GM12878 (cell line): ENCODE data around the gene STPG1. TPM values are rescaled to one million over a fixed set of nuclear protein-coding genes. Genes with fewer than 3 reads are reported as not detected.
A peak's percentile ranks its signal among the peaks of the same experiment; 100 is the strongest.

Source experiments
- ATAC-seq: fragments of 200-7000 bp; cut with Tn5 transposase; 3 replicates; pipeline ENCODE4 v1.9.1; 2020; ENCODE audit warnings: mild to moderate bottlenecking, moderate library complexity
- BruUV-seq: library from RNA; stranded (reverse); fragments of 400-500 nt; replicated peaks from 2 replicates; lab custom pipeline; 2021; lab: Mats Ljungman, UMichigan
- CTCF ChIA-PET: fragments of 300-600 bp; sonication (Branson Sonifier 250); formaldehyde crosslinking; extraction: SDS; loops from one replicate; lab custom pipeline; 2021; ENCODE audit warnings: inconsistent platforms; lab: Yijun Ruan, JAX
- POLR2A ChIA-PET: fragments of 350-600 bp; formaldehyde crosslinking; extraction: SDS; loops from one replicate; lab custom pipeline; 2021; ENCODE audit warnings: inconsistent platforms; lab: Charles Lee
- RAD21 ChIA-PET: fragments of 300-600 bp; sonication (Branson Sonifier 250); formaldehyde crosslinking; loops from one replicate; lab custom pipeline; 2023; ENCODE audit warnings: antibody characterized with exemption; ENCODE audit not compliant: unreplicated experiment; lab: Charles Lee
- SMC1A ChIA-PET: fragments of 300-600 bp; sonication (Branson Sonifier 250); formaldehyde crosslinking; loops from one replicate; lab custom pipeline; 2023; ENCODE audit not compliant: unreplicated experiment, uncharacterized antibody; lab: Charles Lee
- DNase-seq: peaks from one replicate; pipeline ENCODE4 v3.0.0-alpha.2; 2011; ENCODE audit warnings: low read depth, low spot score
- FAIRE-seq: peaks from 3 replicates; lab custom pipeline; 2011; peaks lifted over from hg19 to GRCh38; lab: Jason Lieb, UNC
- H2AFZ ChIP-seq: 2 replicates; pipeline ENCODE4 v1.6.0; 2011; ENCODE audit warnings: low read depth, low read length, control low read depth; ENCODE audit not compliant: control insufficient read depth
- H3K27ac ChIP-seq: 2 replicates; pipeline ENCODE4 v1.5.1; 2011; ENCODE audit warnings: control low read depth; ENCODE audit not compliant: control insufficient read depth, insufficient read depth
- H3K27me3 ChIP-seq, 2 experiments: replicated peaks in 1 of 2; 2 replicates each; pipeline versions ENCODE4 v1.6.0 to v1.6.1; 2011; ENCODE audit warnings: low read length in 1 of 2; ENCODE audit not compliant: control insufficient read depth in 2 of 2, insufficient read depth in 2 of 2
- H3K36me3 ChIP-seq, 2 experiments: 2 replicates each; pipeline ENCODE4 v1.5.1; 2011; ENCODE audit warnings: low read length in 1 of 2; ENCODE audit not compliant: control insufficient read depth in 2 of 2, insufficient read depth in 2 of 2
- H3K4me1 ChIP-seq: 2 replicates; pipeline ENCODE4 v1.6.1; 2011; ENCODE audit warnings: mild to moderate bottlenecking, low read length, moderate library complexity, mixed read lengths; ENCODE audit not compliant: control insufficient read depth, insufficient read depth
- H3K4me2 ChIP-seq: 2 replicates; pipeline ENCODE4 v1.6.0; 2011; ENCODE audit warnings: control low read depth; ENCODE audit not compliant: control insufficient read depth, insufficient read depth
- H3K4me3 ChIP-seq: fragments of 200-600 bp; sonication (generic); 2 replicates; pipeline ENCODE4 v1.5.1; 2016
- H3K79me2 ChIP-seq: 2 replicates; pipeline ENCODE4 v1.6.0; 2011; ENCODE audit warnings: low read length; ENCODE audit not compliant: control insufficient read depth, insufficient read depth
- H3K9ac ChIP-seq: 2 replicates; pipeline ENCODE4 v1.8.0; 2011; ENCODE audit warnings: low read length, control low read depth, mixed read lengths; ENCODE audit not compliant: control insufficient read depth, insufficient read depth
- H3K9me3 ChIP-seq: replicated peaks from 3 replicates; pipeline ENCODE4 v1.5.1; 2011; ENCODE audit warnings: mild to moderate bottlenecking, low read length; ENCODE audit not compliant: control insufficient read depth, insufficient read depth
- H4K20me1 ChIP-seq: 2 replicates; pipeline ENCODE4 v1.6.0; 2011; ENCODE audit not compliant: control insufficient read depth, insufficient read depth
- BHLHE40 ChIP-seq, 2 experiments: fragments of 450-650 bp in 1 of 2; IDR thresholded peaks; 2 replicates each; pipeline ENCODE4 v1.6.1; 2011 to 2017; ENCODE audit warnings: low read depth in 2 of 2, borderline replicate concordance in 1 of 2, improper control_type of control experiment in 1 of 2, low read length in 1 of 2, mild to moderate bottlenecking in 1 of 2
- CHD2 ChIP-seq: IDR thresholded peaks from 2 replicates; pipeline ENCODE4 v1.6.1; 2011; ENCODE audit warnings: low read depth, low read length, improper control_type of control experiment, borderline replicate concordance
- CTCF ChIP-seq, 3 experiments: IDR thresholded peaks in 2 of 3; conservative IDR thresholded peaks in 1 of 3; 2 replicates each; pipeline ENCODE4 v1.5.1; 2011; ENCODE audit warnings: low read depth in 3 of 3, low read length in 3 of 3, mild to moderate bottlenecking in 3 of 3, control low read depth in 2 of 3, moderate library complexity in 2 of 3, inconsistent platforms in 1 of 3, mixed read lengths in 1 of 3; ENCODE audit not compliant: control insufficient read depth in 2 of 3, insufficient read depth in 1 of 3; ENCODE audit errors: extremely low read depth in 1 of 3
- PKNOX1 ChIP-seq: fragments of 450-650 bp; IDR thresholded peaks from 2 replicates; pipeline ENCODE4 v1.6.1; 2016; ENCODE audit warnings: mild to moderate bottlenecking
- RAD51 ChIP-seq: fragments of 450-650 bp; IDR thresholded peaks from 2 replicates; pipeline ENCODE4 v1.6.1; 2016; ENCODE audit warnings: moderate library complexity, mild to moderate bottlenecking, inconsistent platforms
- SIN3A ChIP-seq: IDR thresholded peaks from 2 replicates; pipeline ENCODE4 v1.6.1; 2012; ENCODE audit warnings: low read depth, low read length, improper control_type of control experiment
- ZNF207 ChIP-seq: fragments of 450-650 bp; IDR thresholded peaks from 2 replicates; pipeline ENCODE4 v1.6.1; 2014; ENCODE audit warnings: antibody characterized with exemption, mild to moderate bottlenecking, borderline replicate concordance
- WGBS: methylation state at CpG from one replicate; pipeline ENCODE4 v1.1.6; 2016; ENCODE audit warnings: low lambda C conversion rate; ENCODE audit not compliant: insufficient replicate concordance, insufficient coverage; ENCODE audit errors: missing lambda C conversion rate; 5-methylcytosine and 5-hydroxymethylcytosine counted together
- in situ Hi-C: fragments of 300-500 bp; cut with MboI; formaldehyde crosslinking; loops from 9 replicates; pipeline ENCODE4 v1.14.3; 2018; ENCODE audit warnings: mixed read lengths
- intact Hi-C: fragments of 100-400 bp; cut with micrococcal nuclease; formaldehyde crosslinking; loops from one replicate; pipeline ENCODE4 v1.14.2; 2022; ENCODE audit not compliant: unreplicated experiment
- polyA plus RNA-seq, 11 experiments: library from polyadenylated mRNA; depleted of rRNA in 4 of 11; unstranded in 6 of 11; stranded (reverse) in 5 of 11; fragments of >200 nt; fragmentation: Nextera tagmentation in 4 of 11; fragmentation: Illumina TruSeq in 1 of 11; extraction: Ambion mirVana in 4 of 11; extraction: Trizol in 1 of 11; gene quantifications; 1 replicate in 1 of 11; 2 replicates in 10 of 11; pipeline versions ENCODE4 v1.2.1 to v1.2.3, GENCODE V29; 2011 to 2016; ENCODE audit warnings: inconsistent platforms in 2 of 11, missing spikeins in 2 of 11, low read depth in 1 of 11
- total RNA-seq, 4 experiments: library from RNA; depleted of rRNA in 3 of 4; stranded (reverse); fragments of >200 nt in 3 of 4; fragmentation: Illumina TruSeq in 1 of 4; extraction: Trizol in 1 of 4; gene quantifications; 2 replicates each; pipeline versions ENCODE4 v1.2.1 to v1.2.3, GENCODE V29; 2013 to 2021
- TF ChIP-seq, protein P1 (sequence below): IDR thresholded peaks from 2 replicates; pipeline ENCODE4 v1.6.1; 2012; ENCODE audit warnings: low read depth, low read length, improper control_type of control experiment

STPG1 gene
- total and polyA plus RNA-seq, 10 of the 15 experiments (the other 5 are each of a cell fraction or from before 2014, with no cell fraction given) = 0.22 to 2.6 (median 0.73) TPM

DNA sequence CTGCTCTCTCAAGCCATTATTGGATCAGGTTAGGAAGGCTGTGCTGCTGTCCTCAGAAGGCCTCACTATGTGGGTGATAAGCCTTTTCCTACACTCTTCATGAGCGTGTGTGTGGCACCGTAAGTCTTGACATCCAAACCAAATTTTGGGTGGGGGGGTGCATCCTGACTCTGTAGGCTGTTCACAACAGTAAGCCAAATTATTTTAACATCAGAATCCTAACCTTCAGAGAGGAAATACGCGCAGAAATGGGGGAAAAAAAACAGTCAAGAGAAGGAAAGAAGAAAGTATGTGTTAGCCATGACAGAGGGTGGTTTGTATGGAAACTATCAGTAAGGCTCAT is 21.0 kb downstream of the STPG1 start:
- in situ Hi-C loops = loop anchor here (5.0 kb wide), 1 partner anchor 190 kb away; no protein-coding TSS in a partner anchor
- no peak for TF ChIP-seq RAD51
- 0 out of 2 replicates have a peak, but pooled peaks have one; percentile 9 for TF ChIP-seq SIN3A
- DNase-seq (no peak), FAIRE-seq (no peak), ATAC-seq (peak; percentile 3; the same call in 2 of the 3 replicates)
- ChIA-PET POLR2A (interaction anchor here (0.9 to 2.9 kb wide), 2 partner anchors 143 to 203 kb away, joined by 4 to 11 read pairs; no protein-coding TSS in a partner anchor), SMC1A (interaction anchor here (1.1 to 5.6 kb wide), 18 partner anchors 11 to 736 kb away, joined by 3 to 297 read pairs (median 9); partner anchors contain the start of genes NIPAL3 and STPG1), CTCF (interaction anchor here (0.6 to 6.0 kb wide), 35 partner anchors 8 to 1448 kb away, joined by 3 to 451 read pairs (median 6); partner anchors contain the start of genes NIPAL3 and STPG1), RAD21 (interaction anchor here (0.6 to 4.4 kb wide), 22 partner anchors 11 to 1077 kb away, joined by 3 to 225 read pairs (median 6); partner anchors contain the start of gene NIPAL3)
- peak overlapping the region; percentile 0; the same call in 1 of the 2 replicates for H3K9ac ChIP-seq
- 13% methylated on average over 4 of the region's 4 CpGs for WGBS
- peak overlapping the region; percentile 36 for H2AFZ ChIP-seq
- peaks cover 18% of the 10 kb centered on the region for H3K4me1 ChIP-seq
- H3K27ac ChIP-seq = peak overlapping the region; percentile 85
- intact Hi-C loops = loop anchor here (1.0 to 5.0 kb wide), 5 partner anchors 195 to 430 kb away; no protein-coding TSS in a partner anchor
- BruUV-seq = no TSS peak
- H3K9me3 ChIP-seq = no peaks in the 10 kb centered on the region
- H3K27me3 ChIP-seq = no peaks in the 10 kb centered on the region; a peak in 1 of 4 replicates
- H4K20me1 ChIP-seq = no peaks in the 10 kb centered on the region
- H3K4me3 ChIP-seq = no peak overlapping the region
- no peaks in the 10 kb centered on the region; the same call in 1 of the 2 replicates for H3K79me2 ChIP-seq
- H3K4me2 ChIP-seq = peak overlapping the region; percentile 79
- H3K36me3 ChIP-seq = no peaks in the 10 kb centered on the region

DNA sequence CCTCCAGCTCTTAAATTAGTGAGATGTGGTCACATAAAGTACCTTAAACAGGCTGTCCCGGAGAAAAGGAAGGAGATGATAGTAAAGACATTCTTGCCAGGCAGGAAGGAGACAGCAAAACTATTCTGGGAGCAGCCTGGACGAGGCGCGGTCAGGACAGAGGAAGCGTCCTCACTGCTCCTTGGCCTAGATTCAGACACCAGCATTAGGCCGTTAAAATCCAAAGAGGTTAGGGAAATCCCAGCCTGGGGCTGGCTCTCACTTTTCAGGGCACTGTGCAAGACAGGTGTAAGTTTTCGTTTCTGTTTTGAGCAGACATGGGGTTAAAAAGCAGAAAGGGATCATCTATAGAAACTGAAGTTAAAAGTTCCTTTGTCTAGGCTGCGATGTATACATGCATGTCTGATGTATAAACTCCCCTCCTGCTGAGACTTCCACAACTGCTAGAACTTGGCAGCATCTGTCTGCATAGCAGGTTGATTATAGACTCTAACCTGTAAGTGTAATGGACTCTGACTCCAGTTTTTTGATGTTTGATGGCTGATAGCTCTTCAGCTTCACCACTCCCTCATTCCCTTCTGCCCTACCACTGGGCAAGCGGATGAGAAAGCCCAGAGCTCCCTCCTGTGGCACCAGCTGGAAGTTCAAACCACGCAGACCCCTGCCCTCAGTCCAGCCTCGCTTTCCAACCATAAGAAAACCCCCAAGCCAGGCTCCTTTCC is 21.5 kb downstream of the STPG1 start:
- peak; percentile 89 for FAIRE-seq
- RAD21 ChIA-PET = interaction anchor here (0.6 to 4.4 kb wide), 40 partner anchors 7 to 1077 kb away, joined by 3 to 225 read pairs (median 4); partner anchors contain the start of genes GRHL3 and NIPAL3
- in situ Hi-C loops (loop anchor here (5.0 kb wide), 1 partner anchor 190 kb away; no protein-coding TSS in a partner anchor), intact Hi-C loops (loop anchor here (1.0 to 5.0 kb wide), 6 partner anchors 193 to 430 kb away; no protein-coding TSS in a partner anchor)
- Histone ChIP-seq H3K27ac (peak overlapping the region; percentile 85), H4K20me1 (no peaks in the 10 kb centered on the region), H3K9ac (peak overlapping the region; percentile 66), H3K4me1 (peaks cover 18% of the 10 kb centered on the region), H3K79me2 (no peaks in the 10 kb centered on the region; the same call in 1 of the 2 replicates), H3K36me3 (no peaks in the 10 kb centered on the region), H3K4me2 (peak overlapping the region; percentile 79), H2AFZ (peak overlapping the region; percentile 36), H3K27me3 (no peaks in the 10 kb centered on the region; a peak in 1 of 4 replicates), H3K4me3 (peak overlapping the region; percentile 58; the same call in 1 of the 2 replicates), H3K9me3 (no peaks in the 10 kb centered on the region)
- ATAC-seq = peak; percentile 89
- WGBS = 0% methylated on average over 11 of the region's 11 CpGs
- peak; percentile 84 for DNase-seq
- POLR2A ChIA-PET = interaction anchor here (1.0 to 2.9 kb wide), 4 partner anchors 188 to 241 kb away, joined by 3 to 11 read pairs (median 6); no protein-coding TSS in a partner anchor
- BruUV-seq = no TSS peak
- CTCF ChIA-PET = interaction anchor here (0.6 to 6.0 kb wide), 60 partner anchors 8 to 1447 kb away, joined by 3 to 451 read pairs (median 4); partner anchors contain the start of genes CLIC4, IFNLR1, NIPAL3 and STPG1
- SMC1A ChIA-PET = interaction anchor here (0.6 to 5.6 kb wide), 35 partner anchors 10 to 951 kb away, joined by 3 to 297 read pairs (median 4); partner anchors contain the start of genes NIPAL3 and STPG1
- TF ChIP-seq CTCF (IDR thresholded peaks at IDR 0.05 in 2 of 3, conservative IDR thresholded peaks at IDR 0.05 in 1 of 3; ENCODE audit: control insufficient read depth in 2 of 3, extremely low read depth in 1 of 3, insufficient read depth in 1 of 3, low read depth in 3 of 3, low read length in 3 of 3) = peak; percentile 78 to 82 (median 78)
- peak; percentile 36; the same call in 1 of the 2 replicates for TF ChIP-seq CHD2
- peak; percentile 49; the same call in 1 of the 2 replicates for TF ChIP-seq SIN3A
- TF ChIP-seq, protein P1, sequence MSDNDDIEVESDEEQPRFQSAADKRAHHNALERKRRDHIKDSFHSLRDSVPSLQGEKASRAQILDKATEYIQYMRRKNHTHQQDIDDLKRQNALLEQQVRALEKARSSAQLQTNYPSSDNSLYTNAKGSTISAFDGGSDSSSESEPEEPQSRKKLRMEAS = peak; percentile 44; the same call in 1 of the 2 replicates
- TF ChIP-seq PKNOX1 = no peak
- peak; percentile 45; the same call in 1 of the 2 replicates for TF ChIP-seq ZNF207
- TF ChIP-seq BHLHE40 (IDR thresholded peaks at IDR 0.05; ENCODE audit: borderline replicate concordance in 1 of 2, low read depth in 2 of 2, low read length in 1 of 2) = peak; percentile 19 to 41; a peak in 2 of 4 replicates
